HepG2 (cell line): ENCODE results near the gene THRA. TPM values are rescaled to one million over a fixed set of nuclear protein-coding genes. Genes with fewer than 3 reads are reported as not detected.

Experiments
- ARHGAP35 ChIP-seq: sonication (generic); formaldehyde crosslinking; IDR thresholded peaks from 2 replicates; pipeline ENCODE4 v1.9.0; 2022; ENCODE audit warnings: mild to moderate bottlenecking, inconsistent platforms, moderate library complexity, missing genetic modification reagents, borderline replicate concordance
- ATF5 ChIP-seq: sonication (generic); formaldehyde crosslinking; IDR thresholded peaks from 2 replicates; pipeline ENCODE4 v1.4.0; 2020; ENCODE audit warnings: mild to moderate bottlenecking, low read depth, missing genetic modification reagents
- BCL3 ChIP-seq: sonication (generic); formaldehyde crosslinking; IDR thresholded peaks from 2 replicates; pipeline ENCODE4 v1.5.1; 2020; ENCODE audit warnings: mild to moderate bottlenecking, missing genetic modification reagents, moderate library complexity
- E2F2 ChIP-seq: sonication (generic); formaldehyde crosslinking; IDR thresholded peaks from 2 replicates; pipeline ENCODE4 v1.4.0; 2020; ENCODE audit warnings: missing genetic modification reagents, borderline replicate concordance
- ELF1 ChIP-seq: sonication (generic); formaldehyde crosslinking; IDR thresholded peaks from 2 replicates; pipeline ENCODE4 v1.4.0; 2020; ENCODE audit warnings: missing genetic modification reagents
- ERF ChIP-seq: IDR thresholded peaks from 2 replicates; pipeline ENCODE4 v1.6.1; 2018; ENCODE audit warnings: missing biosample characterization, missing genetic modification reagents
- ETV5 ChIP-seq: IDR thresholded peaks from 2 replicates; pipeline ENCODE4 v1.6.1; 2018; ENCODE audit warnings: missing biosample characterization, missing genetic modification reagents, inconsistent platforms, borderline replicate concordance
- GFI1 ChIP-seq: sonication (generic); formaldehyde crosslinking; IDR thresholded peaks from 2 replicates; pipeline ENCODE4 v1.5.0; 2020; ENCODE audit warnings: missing genetic modification reagents, mild to moderate bottlenecking, borderline replicate concordance
- HMG20A ChIP-seq: IDR thresholded peaks from 2 replicates; pipeline ENCODE4 v1.6.1; 2016; ENCODE audit warnings: borderline replicate concordance
- MED8 ChIP-seq: sonication (generic); formaldehyde crosslinking; IDR thresholded peaks from 2 replicates; pipeline ENCODE4 v1.8.1; 2023; ENCODE audit warnings: mild to moderate bottlenecking, missing genetic modification reagents; ENCODE audit not compliant: insufficient replicate concordance
- MEIS1 ChIP-seq: sonication (generic); formaldehyde crosslinking; IDR thresholded peaks from 2 replicates; pipeline ENCODE4 v1.9.0; 2021; ENCODE audit warnings: mild to moderate bottlenecking, missing genetic modification reagents, moderate library complexity, borderline replicate concordance
- NR0B2 ChIP-seq: sonication (generic); formaldehyde crosslinking; IDR thresholded peaks from 2 replicates; pipeline ENCODE4 v1.4.0; 2020; ENCODE audit warnings: mild to moderate bottlenecking, missing genetic modification reagents
- PHB2 ChIP-seq: fragments of 450-650 bp; IDR thresholded peaks from 2 replicates; pipeline ENCODE4 v1.6.1; 2018; ENCODE audit not compliant: partially characterized antibody
- PLRG1 ChIP-seq: fragments of 450-650 bp; conservative IDR thresholded peaks from 2 replicates; pipeline ENCODE4 v1.6.1; 2016
- SAFB2 ChIP-seq: sonication (generic); formaldehyde crosslinking; IDR thresholded peaks from 2 replicates; pipeline ENCODE4 v1.5.1; 2020; ENCODE audit warnings: missing genetic modification reagents, low read depth, mild to moderate bottlenecking, borderline replicate concordance
- SAP130 ChIP-seq: IDR thresholded peaks from 2 replicates; pipeline ENCODE4 v1.6.1; 2016; ENCODE audit warnings: low read depth
- SNAPC2 ChIP-seq: sonication (generic); formaldehyde crosslinking; IDR thresholded peaks from 2 replicates; pipeline ENCODE4 v1.8.1; 2022; ENCODE audit warnings: mild to moderate bottlenecking, missing genetic modification reagents
- ZC3H4 ChIP-seq: sonication (generic); formaldehyde crosslinking; IDR thresholded peaks from 2 replicates; pipeline ENCODE4 v1.4.0; 2020; ENCODE audit warnings: missing genetic modification reagents, borderline replicate concordance
- ZNF143 ChIP-seq: sonication (generic); formaldehyde crosslinking; IDR thresholded peaks from 2 replicates; pipeline ENCODE4 v1.4.0; 2020; ENCODE audit warnings: missing genetic modification reagents
- ZNF260 ChIP-seq: sonication (generic); formaldehyde crosslinking; IDR thresholded peaks from 2 replicates; pipeline ENCODE4 v1.4.0; 2020; ENCODE audit warnings: missing genetic modification reagents, low read depth, mild to moderate bottlenecking, borderline replicate concordance
- ZNF441 ChIP-seq: sonication (generic); formaldehyde crosslinking; IDR thresholded peaks from 2 replicates; pipeline ENCODE4 v1.7.0; 2021; ENCODE audit warnings: missing genetic modification reagents, borderline replicate concordance
- ZNF878 ChIP-seq: sonication (generic); formaldehyde crosslinking; IDR thresholded peaks from 2 replicates; pipeline ENCODE4 v1.8.1; 2023; ENCODE audit warnings: mild to moderate bottlenecking, missing genetic modification reagents, moderate library complexity
- polyA plus RNA-seq, 8 experiments: library from polyadenylated mRNA; depleted of rRNA in 3 of 8; stranded (reverse) in 7 of 8; unstranded in 1 of 8; fragments of >200 nt; fragmentation: Illumina TruSeq in 4 of 8; extraction: Trizol in 4 of 8; gene quantifications; 2 replicates each; pipeline versions ENCODE4 v1.2.1 to v1.2.3, GENCODE V29; 2011 to 2016; ENCODE audit warnings: low read depth in 4 of 8, missing spikeins in 1 of 8, mixed read lengths in 1 of 8; ENCODE audit not compliant: insufficient read depth in 1 of 8
- total RNA-seq, 5 experiments: library from RNA; depleted of rRNA; stranded (reverse); fragments of >200 nt; fragmentation: Illumina TruSeq; extraction: Trizol; gene quantifications; 2 replicates each; pipeline ENCODE4 v1.2.3, GENCODE V29; 2016; ENCODE audit warnings: low read depth in 1 of 5

The THRA gene
- total and polyA plus RNA-seq, 2 of the 13 experiments (the other 11 are each of a cell fraction or from before 2014, with no cell fraction given): 8.0 to 9.9 TPM

- TF ChIP-seq E2F2 (CRISPR knock-in tag) (no peak), ZNF143 (CRISPR knock-in tag) (no peak), MED8 (no peak), ZNF260 (CRISPR knock-in tag) (no peak), NR0B2 (no peak), ETV5 (CRISPR knock-in tag) (no peak), ARHGAP35 (no peak), ZNF441 (CRISPR knock-in tag) (no peak), ZC3H4 (CRISPR knock-in tag) (no peak), GFI1 (CRISPR knock-in tag) (no peak), PLRG1 (no peak), ERF (no peak), HMG20A (CRISPR knock-in tag) (no peak), PHB2 (no peak), BCL3 (no peak), ATF5 (CRISPR knock-in tag) (no peak), SAFB2 (CRISPR knock-in tag) (no peak), ZNF878 (CRISPR knock-in tag) (no peak), MEIS1 (CRISPR knock-in tag) (0 out of 2 replicates have a peak, but pooled peaks have one; percentile 20), ELF1 (CRISPR knock-in tag) (no peak), SAP130 (CRISPR knock-in tag) (peak; percentile 58; the same call in 1 of the 2 replicates), SNAPC2 (no peak)
Measured at GRCh38 chr17:40072735-40073346, 10.1 kb downstream of the THRA start (continued).
